Panc1 (cell line): ENCODE data around the gene CCDC146. TPM values are rescaled to one million over a fixed set of nuclear protein-coding genes. Genes with fewer than 3 reads are reported as not detected.

Experiments used
- ATAC-seq: fragments of 200-7000 bp; cut with Tn5 transposase; 2 replicates; pipeline ENCODE4 v1.9.1; 2020; ENCODE audit warnings: mild to moderate bottlenecking, moderate library complexity
- BruUV-seq: library from RNA; stranded (reverse); fragments of 400-500 nt; replicated peaks from 2 replicates; lab custom pipeline; 2021; lab: Mats Ljungman, UMichigan
- CTCF ChIA-PET: fragments of 300-600 bp; sonication (Branson Sonifier 250); formaldehyde crosslinking; loops from one replicate; lab custom pipeline; 2022; ENCODE audit warnings: antibody characterized with exemption; lab: Charles Lee
- POLR2A ChIA-PET: fragments of 300-600 bp; sonication (Branson Sonifier 250); formaldehyde crosslinking; loops from one replicate; lab custom pipeline; 2022; ENCODE audit warnings: antibody characterized with exemption; lab: Charles Lee
- DNase-seq: peaks from one replicate; pipeline ENCODE4 v3.0.0-alpha.2; 2010; ENCODE audit warnings: low read depth, low spot score
- H3K27ac ChIP-seq: 2 replicates; pipeline ENCODE4 v1.5.1; 2011; ENCODE audit warnings: mild to moderate bottlenecking, low read length, inconsistent platforms
- H3K27me3 ChIP-seq: fragments of 200-500 bp; sonication (Bioruptor generic); 2 replicates; pipeline ENCODE4 v1.6.0; 2014; ENCODE audit warnings: low read length, inconsistent platforms; ENCODE audit not compliant: control insufficient read depth, insufficient read depth
- H3K36me3 ChIP-seq: fragments of 200-500 bp; sonication (Bioruptor generic); 2 replicates; pipeline ENCODE4 v1.5.1; 2014; ENCODE audit warnings: inconsistent platforms, mild to moderate bottlenecking, low read length, moderate library complexity; ENCODE audit not compliant: control insufficient read depth, insufficient read depth
- H3K4me1 ChIP-seq: 2 replicates; pipeline ENCODE4 v1.5.1; 2011; ENCODE audit warnings: inconsistent platforms, mild to moderate bottlenecking, low read length, moderate library complexity; ENCODE audit not compliant: control insufficient read depth, insufficient read depth
- H3K4me3 ChIP-seq, 2 experiments: 2 replicates each; pipeline ENCODE4 v1.5.1; 2011 to 2012; ENCODE audit warnings: low read depth in 2 of 2, low read length in 2 of 2, mild to moderate bottlenecking in 2 of 2, inconsistent platforms in 1 of 2, moderate library complexity in 1 of 2
- H3K9me3 ChIP-seq: fragments of 200-500 bp; sonication (Bioruptor generic); 2 replicates; pipeline ENCODE4 v1.5.1; 2014; ENCODE audit warnings: low read depth, mild to moderate bottlenecking, inconsistent platforms, low read length, moderate library complexity; ENCODE audit not compliant: control insufficient read depth, insufficient read depth
- CTCF ChIP-seq: fragments of 450-650 bp; IDR thresholded peaks from 2 replicates; pipeline ENCODE4 v1.5.1; 2017; ENCODE audit warnings: mild to moderate bottlenecking
- POLR2AphosphoS5 ChIP-seq: IDR thresholded peaks from 2 replicates; pipeline ENCODE4 v1.6.1; 2012; ENCODE audit warnings: mild to moderate bottlenecking, low read depth, low read length, moderate library complexity
- REST ChIP-seq, 2 experiments: IDR thresholded peaks; 2 replicates each; pipeline ENCODE4 v1.6.1; 2011 to 2012; ENCODE audit warnings: low read depth in 2 of 2, control low read depth in 1 of 2, low read length in 1 of 2, mild to moderate bottlenecking in 1 of 2, moderate library complexity in 1 of 2; ENCODE audit not compliant: insufficient read depth in 1 of 2
- SIN3A ChIP-seq: IDR thresholded peaks from 2 replicates; pipeline ENCODE4 v1.6.1; 2012; ENCODE audit warnings: low read depth, mild to moderate bottlenecking, low read length, moderate library complexity, borderline replicate concordance; ENCODE audit not compliant: insufficient read depth
- TCF7L2 ChIP-seq: IDR thresholded peaks from 2 replicates; pipeline ENCODE4 v1.6.1; 2011; ENCODE audit warnings: mild to moderate bottlenecking, low read depth, low read length, inconsistent platforms
- in situ Hi-C: cut with HindIII; loops from 2 replicates; pipeline ENCODE4 v1.10.0; 2016; ENCODE audit warnings: low sequenced_read_pairs, low pct_unique_long_range_greater_than_20kb
- intact Hi-C: fragments of 100-400 bp; cut with micrococcal nuclease; formaldehyde crosslinking; loops from one replicate; pipeline ENCODE4 v1.10.0; 2022; ENCODE audit not compliant: unreplicated experiment
- total RNA-seq: library from RNA; stranded (reverse); gene quantifications from one replicate; pipeline ENCODE4 v1.2.1, GENCODE V29; 2021; ENCODE audit not compliant: unreplicated experiment

Gene CCDC146
- total RNA-seq, 1 experiment from 2014 or later = 1.2 TPM

GRCh38 chr7:77205706-77206105 is 83.3 kb downstream of the CCDC146 start:
- ATAC-seq = no peak
- no TSS peak for BruUV-seq
- H3K36me3 ChIP-seq = no peaks in the 10 kb centered on the region
- DNase-seq = no peak
- intact Hi-C loops (no loop called here), in situ Hi-C loops (no loop called here)
- TF ChIP-seq SIN3A = no peak
- TF ChIP-seq REST (IDR thresholded peaks at IDR 0.05; ENCODE audit: insufficient read depth in 1 of 2, low read depth in 2 of 2, low read length in 1 of 2) = no peak
- no peak for TF ChIP-seq TCF7L2
- TF ChIP-seq CTCF = no peak
- TF ChIP-seq POLR2AphosphoS5 = no peak
- ChIA-PET POLR2A (no interaction called here), CTCF (no interaction called here)
- no peak overlapping the region for H3K27ac ChIP-seq
- no peaks in the 10 kb centered on the region for H3K9me3 ChIP-seq
- H3K4me3 ChIP-seq = no peak overlapping the region
- no peaks in the 10 kb centered on the region for H3K4me1 ChIP-seq
- H3K27me3 ChIP-seq = no peaks in the 10 kb centered on the region; the same call in 1 of the 2 replicates

DNA sequence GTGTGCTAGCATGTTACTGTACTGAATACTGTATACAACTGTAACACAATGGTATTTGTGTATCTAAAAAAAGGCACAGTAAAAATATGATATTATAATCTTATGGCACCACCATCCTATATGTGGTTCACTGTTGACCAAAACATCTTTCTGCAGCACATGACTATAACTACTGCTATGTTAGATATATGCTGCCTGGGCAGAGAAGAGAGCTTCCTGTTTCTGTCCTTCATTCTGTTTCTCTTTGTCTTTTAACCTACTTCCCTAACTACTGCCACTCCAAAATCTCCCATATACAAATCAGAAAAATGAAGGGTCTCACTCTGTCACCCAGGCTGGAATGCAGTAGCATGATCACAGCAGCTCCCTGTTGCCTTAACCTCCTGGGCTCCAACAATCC is 86.0 kb downstream of the CCDC146 start:
- ATAC-seq = no peak
- Histone ChIP-seq H3K4me1 (no peaks in the 10 kb centered on the region), H3K36me3 (no peaks in the 10 kb centered on the region), H3K27me3 (no peaks in the 10 kb centered on the region), H3K4me3 (no peak overlapping the region), H3K9me3 (no peaks in the 10 kb centered on the region), H3K27ac (no peak overlapping the region)
- CTCF ChIA-PET = no interaction called here
- POLR2A ChIA-PET = no interaction called here
- no peak for DNase-seq
- TF ChIP-seq CTCF (no peak), REST (IDR thresholded peaks at IDR 0.05; ENCODE audit: insufficient read depth in 1 of 2, low read depth in 2 of 2, low read length in 1 of 2) (no peak), POLR2AphosphoS5 (no peak), SIN3A (no peak), TCF7L2 (no peak)
- in situ Hi-C loops (no loop called here), intact Hi-C loops (no loop called here)
- BruUV-seq = no TSS peak
